LNCaP clone FGC (cell line): ENCODE data around the gene CEP76.

Source experiments
- DNase-seq: peaks from one replicate; pipeline ENCODE4 v3.0.0-alpha.2; 2011; ENCODE audit warnings: low read depth
- H3K4me3 ChIP-seq: 2 replicates; pipeline ENCODE4 v1.5.1; 2011; ENCODE audit warnings: mild to moderate bottlenecking, low read depth, low read length, control low read depth
- TF ChIP-seq, protein P1 (sequence below): IDR thresholded peaks from 2 replicates; pipeline ENCODE4 v1.5.1; 2012; ENCODE audit warnings: mild to moderate bottlenecking; ENCODE audit not compliant: control insufficient read depth, insufficient read depth; ENCODE audit errors: extremely low read depth

CEP76 gene, protein sequence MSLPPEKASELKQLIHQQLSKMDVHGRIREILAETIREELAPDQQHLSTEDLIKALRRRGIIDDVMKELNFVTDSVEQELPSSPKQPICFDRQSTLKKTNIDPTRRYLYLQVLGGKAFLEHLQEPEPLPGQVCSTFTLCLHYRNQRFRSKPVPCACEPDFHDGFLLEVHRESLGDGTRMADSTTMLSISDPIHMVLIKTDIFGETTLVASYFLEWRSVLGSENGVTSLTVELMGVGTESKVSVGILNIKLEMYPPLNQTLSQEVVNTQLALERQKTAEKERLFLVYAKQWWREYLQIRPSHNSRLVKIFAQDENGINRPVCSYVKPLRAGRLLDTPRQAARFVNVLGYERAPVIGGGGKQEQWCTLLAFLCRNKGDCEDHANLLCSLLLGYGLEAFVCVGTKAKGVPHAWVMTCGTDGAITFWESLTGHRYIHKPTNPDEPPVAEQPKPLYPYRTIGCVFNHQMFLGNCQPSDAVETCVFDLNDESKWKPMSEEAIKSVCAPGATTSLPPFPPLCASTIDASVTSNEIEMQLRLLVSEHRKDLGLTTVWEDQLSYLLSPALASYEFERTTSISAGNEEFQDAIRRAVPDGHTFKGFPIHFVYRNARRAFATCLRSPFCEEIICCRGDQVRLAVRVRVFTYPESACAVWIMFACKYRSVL

DNA sequence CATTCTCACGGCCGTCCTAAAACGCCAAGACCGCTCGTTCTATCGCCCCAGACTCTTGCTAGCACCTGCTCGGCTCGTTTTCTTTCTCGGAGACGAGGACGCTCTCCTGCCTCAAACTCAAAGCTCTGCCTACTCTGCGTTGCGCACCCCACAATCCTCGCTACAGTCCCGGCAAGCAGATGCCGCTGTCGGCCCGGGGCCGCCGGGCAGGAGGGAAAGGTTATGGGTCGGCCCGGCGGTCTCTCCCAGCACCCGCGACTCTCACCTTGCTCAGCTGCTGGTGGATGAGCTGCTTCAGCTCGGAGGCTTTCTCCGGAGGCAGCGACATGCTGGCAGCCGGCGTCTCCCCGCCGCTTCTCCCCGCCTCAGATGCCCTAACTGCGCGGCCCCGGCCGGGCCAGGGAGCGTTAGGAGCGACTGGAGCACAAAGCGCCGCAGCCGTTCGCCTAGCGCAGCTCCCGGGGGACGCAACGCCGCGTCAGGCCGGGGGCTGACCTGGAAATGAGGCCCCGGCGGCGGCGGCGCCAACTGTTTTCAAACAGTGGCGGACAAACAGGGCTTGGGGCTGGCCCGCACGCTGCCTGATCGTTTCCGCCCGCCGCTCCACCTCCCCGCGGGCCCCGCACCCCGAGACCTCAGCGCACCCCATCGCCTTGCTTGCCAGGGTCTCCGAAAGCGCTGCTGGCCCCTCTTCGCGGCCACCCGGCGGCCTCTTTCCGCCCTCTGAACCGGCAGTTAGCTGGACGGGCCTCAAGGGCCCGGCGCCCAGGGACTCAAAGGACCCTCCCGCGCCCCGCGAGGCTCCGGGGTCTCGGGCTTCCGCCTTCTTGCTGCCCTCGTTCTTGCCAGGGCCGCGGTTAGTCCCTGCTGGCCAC lies at the start of gene CEP76, which contains the start of gene PSMG2:
Gene CEP76, minus strand, starts transcription at position 503 of the 875 bp plus-strand sequence. Its CDS starts 175 bp downstream, at position 328.
Gene PSMG2, plus strand, starts transcription at position 822 of the 875 bp plus-strand sequence. CDS start 66 bp downstream, outside the sequence.
- H3K4me3 ChIP-seq, result peak within 1 kb of the TSS; percentile 84
- TF ChIP-seq, protein P1, sequence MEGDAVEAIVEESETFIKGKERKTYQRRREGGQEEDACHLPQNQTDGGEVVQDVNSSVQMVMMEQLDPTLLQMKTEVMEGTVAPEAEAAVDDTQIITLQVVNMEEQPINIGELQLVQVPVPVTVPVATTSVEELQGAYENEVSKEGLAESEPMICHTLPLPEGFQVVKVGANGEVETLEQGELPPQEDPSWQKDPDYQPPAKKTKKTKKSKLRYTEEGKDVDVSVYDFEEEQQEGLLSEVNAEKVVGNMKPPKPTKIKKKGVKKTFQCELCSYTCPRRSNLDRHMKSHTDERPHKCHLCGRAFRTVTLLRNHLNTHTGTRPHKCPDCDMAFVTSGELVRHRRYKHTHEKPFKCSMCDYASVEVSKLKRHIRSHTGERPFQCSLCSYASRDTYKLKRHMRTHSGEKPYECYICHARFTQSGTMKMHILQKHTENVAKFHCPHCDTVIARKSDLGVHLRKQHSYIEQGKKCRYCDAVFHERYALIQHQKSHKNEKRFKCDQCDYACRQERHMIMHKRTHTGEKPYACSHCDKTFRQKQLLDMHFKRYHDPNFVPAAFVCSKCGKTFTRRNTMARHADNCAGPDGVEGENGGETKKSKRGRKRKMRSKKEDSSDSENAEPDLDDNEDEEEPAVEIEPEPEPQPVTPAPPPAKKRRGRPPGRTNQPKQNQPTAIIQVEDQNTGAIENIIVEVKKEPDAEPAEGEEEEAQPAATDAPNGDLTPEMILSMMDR, result no peak
- peak; percentile 64 for DNase-seq

DNA sequence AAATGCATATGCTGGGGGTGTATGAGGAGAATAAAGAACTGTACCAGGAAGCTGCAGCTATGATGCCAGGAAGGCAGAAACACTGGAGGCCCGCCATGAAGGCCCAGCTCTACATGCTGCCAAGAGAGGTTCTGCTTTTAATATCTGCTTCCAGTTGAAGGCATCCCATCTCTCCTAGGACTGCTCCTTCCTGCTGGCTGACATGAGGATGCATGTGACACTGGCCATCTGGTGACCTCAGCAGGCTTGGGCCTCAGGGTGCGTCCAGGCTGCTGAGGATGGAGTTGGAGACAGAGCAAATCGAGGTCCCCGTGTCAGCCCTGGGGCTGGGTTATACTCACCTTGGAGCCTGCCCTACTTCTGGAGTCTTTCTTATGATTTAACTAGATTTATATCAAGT lies 49.4 kb upstream of the CEP76 start:
- DNase-seq, result no peak
- H3K4me3 ChIP-seq, result no peak overlapping the region
- TF ChIP-seq, protein P1, result no peak

DNA sequence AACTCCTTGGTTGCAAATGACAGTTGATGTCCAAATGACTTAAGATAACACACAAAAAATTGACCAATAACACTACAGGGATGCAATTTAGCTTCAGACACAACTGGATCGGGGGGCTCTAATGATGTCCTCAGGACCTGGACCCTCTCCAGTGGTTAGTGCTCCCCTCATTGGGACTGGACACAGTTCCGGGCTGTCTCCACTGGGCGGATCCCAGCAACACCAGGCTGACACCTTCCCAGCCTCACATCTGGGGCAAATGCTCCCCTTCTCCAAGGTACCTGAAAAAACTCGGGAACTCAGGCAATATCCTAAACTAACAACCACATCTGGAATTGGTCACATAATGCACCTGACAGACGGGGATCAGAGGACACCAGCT lies 49.0 kb upstream of the CEP76 start:
- H3K4me3 ChIP-seq, result no peak overlapping the region

DNA sequence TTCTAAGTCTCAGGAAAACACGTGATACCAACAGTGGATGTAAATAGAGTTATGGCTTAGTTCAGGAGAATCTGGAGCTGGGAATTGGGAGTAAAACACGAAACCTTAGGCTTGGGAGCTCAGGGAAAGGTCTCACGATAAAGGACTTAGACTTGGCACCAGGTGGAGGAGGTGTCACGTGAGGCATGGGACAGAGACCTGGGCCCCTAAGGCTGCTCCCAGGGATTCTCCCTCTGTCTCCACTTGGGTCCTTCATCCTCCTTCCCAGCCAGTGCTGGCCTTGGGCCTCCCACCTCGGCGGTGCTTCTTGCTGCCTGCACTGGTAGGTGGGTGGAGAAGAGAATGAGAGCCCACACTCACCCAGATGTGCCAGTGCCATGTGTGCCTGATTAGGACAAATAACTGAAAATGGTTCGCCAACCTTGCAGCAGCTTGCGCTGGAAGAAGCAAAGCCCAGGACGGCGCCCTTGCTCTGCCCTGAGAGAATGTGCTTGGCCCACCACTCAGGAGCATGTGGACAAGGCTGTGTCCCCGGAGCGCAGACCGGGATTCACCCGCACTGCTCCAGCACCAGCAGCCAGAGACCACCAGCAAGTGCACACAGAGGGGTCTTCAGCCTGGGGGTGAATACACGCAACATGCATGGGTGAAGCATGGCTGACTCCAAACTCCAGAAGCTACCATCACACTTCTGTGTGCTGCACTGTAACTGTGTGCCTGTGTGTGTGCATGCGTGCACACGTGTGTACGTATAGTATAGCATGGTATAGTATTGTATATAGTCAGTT lies 48.4 kb upstream of the CEP76 start:
- TF ChIP-seq, protein P1, result no peak
- H3K4me3 ChIP-seq, result no peak overlapping the region
- no peak for DNase-seq

More for the DNA sequence above, 49.0 kb upstream of the CEP76 start:
- TF ChIP-seq, protein P1, result no peak
- no peak for DNase-seq

DNA sequence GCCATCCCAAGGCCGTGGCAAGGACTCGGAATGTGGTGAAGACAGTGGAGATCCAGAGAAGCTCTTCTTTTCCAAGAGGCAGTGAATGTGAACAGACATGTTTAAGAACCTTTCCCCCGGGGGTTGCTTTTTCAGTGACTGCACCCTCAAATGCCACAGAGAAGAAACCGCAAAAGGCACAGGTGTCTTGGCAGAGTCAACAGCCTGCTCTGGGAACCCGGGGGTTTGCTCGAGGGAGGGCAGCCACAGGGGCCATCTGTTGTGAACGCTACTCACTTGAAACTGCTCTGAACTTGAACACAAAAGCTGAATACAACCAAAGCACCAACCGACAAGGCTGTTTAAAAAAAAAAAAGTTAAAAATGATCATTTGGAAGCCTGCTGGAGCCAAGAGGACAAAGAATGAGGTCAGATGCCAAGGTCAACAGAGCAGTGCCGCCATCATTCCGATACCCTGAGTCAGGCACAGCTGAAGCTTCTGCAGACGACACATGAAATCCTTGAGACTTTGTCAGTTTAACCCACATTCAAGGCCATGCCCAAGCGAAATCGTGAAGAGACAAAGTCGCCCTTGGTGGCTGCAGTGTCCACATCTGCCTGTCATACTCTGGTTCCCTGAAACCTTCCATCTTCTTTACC lies 47.7 kb upstream of the CEP76 start:
- no peak overlapping the region for H3K4me3 ChIP-seq
- TF ChIP-seq, protein P1, result no peak
- no peak for DNase-seq
